ENCODE data around the gene XRCC4.

- TF ChIP-seq EZH2 (IDR thresholded peaks at IDR 0.05; ENCODE audit: low read length, unreplicated experiment) (no peak), CTCF (conservative IDR thresholded peaks at IDR 0.05; ENCODE audit: low read depth, low read length) (no peak), EZH2phosphoT487 (IDR thresholded peaks at IDR 0.05; ENCODE audit: borderline replicate concordance, low read length) (no peak)
These were observed 65.2 kb downstream of the XRCC4 start for GRCh38 chr5:83142526-83142925.
